K562 (cell line): Measurements from ENCODE around the gene CSN1S1. TPM values are rescaled to one million over a fixed set of nuclear protein-coding genes. Genes with fewer than 3 reads are reported as not detected.

Source experiments
- ATAC-seq: fragments of 200-7000 bp; cut with Tn5 transposase; 3 replicates; pipeline ENCODE4 v1.9.1; 2020; ENCODE audit warnings: moderate library complexity
- BruUV-seq: library from RNA; stranded (reverse); fragments of 400-500 nt; replicated peaks from 2 replicates; lab custom pipeline; 2021; lab: Mats Ljungman, UMichigan
- CTCF ChIA-PET: fragments of 300-600 bp; formaldehyde crosslinking; extraction: SDS; loops from one replicate; lab custom pipeline; 2021; ENCODE audit warnings: low intra/inter-chr PET ratio; lab: Yijun Ruan, JAX
- POLR2A ChIA-PET: fragments of 300-600, 350-650 bp; sonication (Branson Sonifier 250); formaldehyde crosslinking; extraction: SDS; loops from one replicate; lab custom pipeline; 2021; ENCODE audit warnings: antibody characterized with exemption, inconsistent platforms; lab: Yijun Ruan, JAX
- DNase-seq, 4 experiments: peaks; one replicate each; pipeline versions ENCODE4 v3.0.0 to v3.0.0-alpha.2; 2011 to 2018; ENCODE audit warnings: low spot score in 3 of 4, mixed read lengths in 3 of 4; ENCODE audit errors: extremely low read depth in 1 of 4
- FAIRE-seq: peaks from 2 replicates; lab custom pipeline; 2011; peaks lifted over from hg19 to GRCh38; lab: Jason Lieb, UNC
- H2AFZ ChIP-seq: 2 replicates; pipeline ENCODE4 v1.6.0; 2011; ENCODE audit warnings: low read depth, low read length, control low read depth, inconsistent platforms
- H3K27ac ChIP-seq: fragments of 200-600 bp; 3 replicates; pipeline ENCODE4 v1.8.0; 2011; ENCODE audit warnings: low read depth, mild to moderate bottlenecking, control low read depth, inconsistent platforms, low read length, moderate library complexity, mixed read lengths; ENCODE audit errors: extremely low read depth
- H3K27me3 ChIP-seq, 2 experiments: fragments of 300-600 bp in 1 of 2; 2 replicates in 1 of 2; 3 replicates in 1 of 2; pipeline versions ENCODE4 v1.6.0 to v1.8.0; 2011; ENCODE audit warnings: inconsistent platforms in 2 of 2, low read length in 2 of 2, mild to moderate bottlenecking in 1 of 2, mixed read lengths in 1 of 2, moderate library complexity in 1 of 2; ENCODE audit not compliant: control insufficient read depth in 2 of 2, insufficient read depth in 2 of 2
- H3K36me3 ChIP-seq: fragments of 300-600 bp; 3 replicates; pipeline ENCODE4 v1.8.0; 2011; ENCODE audit warnings: mild to moderate bottlenecking, low read length, inconsistent platforms; ENCODE audit not compliant: control insufficient read depth, insufficient read depth
- H3K4me1 ChIP-seq, 2 experiments: fragments of 200-600 bp in 1 of 2; replicated peaks in 1 of 2; 2 replicates in 1 of 2; 3 replicates in 1 of 2; pipeline versions ENCODE4 v1.5.1 to v1.8.0; 2011; ENCODE audit warnings: inconsistent platforms in 2 of 2, low read length in 2 of 2, mild to moderate bottlenecking in 1 of 2, mixed read lengths in 1 of 2, moderate library complexity in 1 of 2; ENCODE audit not compliant: control insufficient read depth in 2 of 2, insufficient read depth in 2 of 2
- H3K4me2 ChIP-seq: 2 replicates; pipeline ENCODE4 v1.6.1; 2011; ENCODE audit warnings: low read length, control low read depth, inconsistent platforms, mixed read lengths; ENCODE audit not compliant: insufficient read depth
- H3K4me3 ChIP-seq: fragments of 200-600 bp; sonication (generic), shearing (Covaris generic); 2 replicates; pipeline ENCODE4 v1.5.1; 2016; ENCODE audit warnings: control low read depth, inconsistent platforms
- H3K79me2 ChIP-seq: fragments of 200-600 bp; 3 replicates; pipeline ENCODE4 v1.8.0; 2011; ENCODE audit warnings: low read length, inconsistent platforms; ENCODE audit not compliant: control insufficient read depth, insufficient read depth
- H3K9ac ChIP-seq, 2 experiments: 2 replicates each; pipeline versions ENCODE4 v1.6.0 to v1.6.1; 2011; ENCODE audit warnings: low read depth in 2 of 2, low read length in 2 of 2, control low read depth in 1 of 2, inconsistent platforms in 1 of 2, mild to moderate bottlenecking in 1 of 2, mixed read lengths in 1 of 2; ENCODE audit not compliant: insufficient read depth in 1 of 2
- H3K9me1 ChIP-seq: one replicate; pipeline ENCODE4 v1.6.0; 2011; ENCODE audit warnings: inconsistent platforms, mild to moderate bottlenecking, low read length, moderate library complexity; ENCODE audit not compliant: control insufficient read depth, insufficient read depth
- H3K9me3 ChIP-seq: replicated peaks from 2 replicates; pipeline ENCODE4 v1.5.1; 2011; ENCODE audit warnings: low read depth, low read length, inconsistent platforms; ENCODE audit not compliant: control insufficient read depth, insufficient read depth
- H4K20me1 ChIP-seq: replicated peaks from 2 replicates; pipeline ENCODE4 v1.6.1; 2011; ENCODE audit warnings: low read length, inconsistent platforms, mixed read lengths; ENCODE audit not compliant: control insufficient read depth, insufficient read depth
- CTCF ChIP-seq, 3 experiments: IDR thresholded peaks in 2 of 3; conservative IDR thresholded peaks in 1 of 3; 2 replicates each; pipeline ENCODE4 v1.5.1; 2011 to 2012; ENCODE audit warnings: low read length in 3 of 3, mild to moderate bottlenecking in 3 of 3, control low read depth in 2 of 3, improper control_type of control experiment in 1 of 3, inconsistent platforms in 1 of 3, low read depth in 1 of 3, mixed read lengths in 1 of 3, moderate library complexity in 1 of 3; ENCODE audit not compliant: insufficient read depth in 2 of 3
- DEAF1 ChIP-seq: fragments of 450-650 bp; formaldehyde crosslinking; IDR thresholded peaks from 2 replicates; pipeline ENCODE4 v1.4.0; 2020; ENCODE audit warnings: mild to moderate bottlenecking, moderate library complexity
- NR0B1 ChIP-seq: fragments of 450-650 bp; IDR thresholded peaks from one replicate; pipeline ENCODE4 v1.6.1; 2018; ENCODE audit warnings: mild to moderate bottlenecking, moderate library complexity; ENCODE audit not compliant: partially characterized antibody
- RAD21 ChIP-seq, 2 experiments: fragments of 250-450 bp in 1 of 2; fragments of 450-650 bp in 1 of 2; sonication (Bioruptor Pico) in 1 of 2; formaldehyde crosslinking in 1 of 2; IDR thresholded peaks in 1 of 2; conservative IDR thresholded peaks in 1 of 2; 2 replicates each; pipeline versions ENCODE4 v1.4.0 to v1.8.0; 2020 to 2022; ENCODE audit warnings: mild to moderate bottlenecking in 2 of 2, moderate library complexity in 1 of 2
- RREB1 ChIP-seq: fragments of 250-450 bp; sonication (Bioruptor Pico); IDR thresholded peaks from 2 replicates; pipeline ENCODE4 v1.4.0; 2020
- SMC3 ChIP-seq: conservative IDR thresholded peaks from 2 replicates; pipeline ENCODE4 v1.6.1; 2011; ENCODE audit warnings: low read depth, low read length, improper control_type of control experiment; ENCODE audit not compliant: insufficient read depth
- STAG1 ChIP-seq: sonication (generic); formaldehyde crosslinking; IDR thresholded peaks from 2 replicates; pipeline ENCODE4 v1.5.0; 2020; ENCODE audit warnings: missing genetic modification reagents, borderline replicate concordance
- THAP7 ChIP-seq: fragments of 250-450 bp; sonication (Bioruptor Pico); IDR thresholded peaks from 2 replicates; pipeline ENCODE4 v1.5.0; 2021
- in situ Hi-C: fragments of 300-500 bp; cut with MboI; formaldehyde crosslinking; loops from 4 replicates; pipeline ENCODE4 v1.15.0; 2018; ENCODE audit warnings: inconsistent platforms, mixed read lengths
- intact Hi-C: fragments of 100-400 bp; cut with micrococcal nuclease; formaldehyde crosslinking; loops from 2 replicates; pipeline ENCODE4 v1.14.2; 2022
- polyA plus RNA-seq, 8 experiments: library from polyadenylated mRNA; depleted of rRNA in 4 of 8; stranded (reverse) in 5 of 8; unstranded in 3 of 8; fragments of >200 nt; fragmentation: Nextera tagmentation in 2 of 8; fragmentation: Illumina TruSeq in 1 of 8; extraction: Ambion mirVana in 2 of 8; extraction: Trizol in 1 of 8; gene quantifications; 2 replicates each; pipeline versions ENCODE4 v1.2.1 to v1.2.3, GENCODE V29; 2011 to 2014; ENCODE audit warnings: inconsistent platforms in 1 of 8, missing spikeins in 1 of 8
- total RNA-seq, 7 experiments: library from RNA; depleted of rRNA in 6 of 7; stranded (reverse); fragments of >200 nt in 6 of 7; fragmentation: Illumina TruSeq in 2 of 7; extraction: Trizol in 2 of 7; gene quantifications; 2 replicates each; pipeline versions ENCODE4 v1.2.1 to v1.2.3, GENCODE V29; 2011 to 2021; ENCODE audit warnings: low replicate concordance in 1 of 7

CSN1S1 gene
- total and polyA plus RNA-seq, 9 of the 15 experiments (the other 6 are each of a cell fraction or from before 2014, with no cell fraction given): not detected

- TF ChIP-seq RAD21 (CRISPR knock-in tag; conservative IDR thresholded peaks at IDR 0.05 in 1 of 2, IDR thresholded peaks at IDR 0.05 in 1 of 2) (peak; percentile 78 to 92), RREB1 (CRISPR knock-in tag) (no peak), CTCF (IDR thresholded peaks at IDR 0.05 in 2 of 3, conservative IDR thresholded peaks at IDR 0.05 in 1 of 3; ENCODE audit: insufficient read depth in 2 of 3, low read depth in 1 of 3, low read length in 3 of 3) (peak; percentile 18 to 49 (median 30); a peak in 3 of 6 replicates), THAP7 (CRISPR knock-in tag) (no peak), SMC3 (0 out of 2 replicates have a peak, but pooled peaks have one; percentile 20), STAG1 (CRISPR knock-in tag) (peak; percentile 28; the same call in 1 of the 2 replicates), NR0B1 (no peak), DEAF1 (peak; percentile 75)
- TF ChIP-seq, all 486 proteins: peak for 5
- Histone ChIP-seq H3K27me3 (no peaks in the 10 kb centered on the region), H3K27ac (no peak overlapping the region), H3K36me3 (no peaks in the 10 kb centered on the region), H3K9me3 (no peaks in the 10 kb centered on the region; the same call in 1 of the 2 replicates), H3K4me2 (no peak overlapping the region), H3K9ac (no peak overlapping the region), H4K20me1 (no peaks in the 10 kb centered on the region), H3K9me1 (no peaks in the 10 kb centered on the region), H3K4me3 (no peak overlapping the region), H2AFZ (no peak overlapping the region), H3K79me2 (no peaks in the 10 kb centered on the region), H3K4me1 (no peaks in the 10 kb centered on the region)
- ChIA-PET POLR2A (no interaction called here), CTCF (no interaction called here)
- in situ Hi-C loops: no loop called here
- intact Hi-C loops: loop anchor here (5.0 kb wide), 1 partner anchor 1384 kb away; no protein-coding TSS in a partner anchor
- ATAC-seq: no peak
- no TSS peak for BruUV-seq
- FAIRE-seq: no peak
- DNase-seq: peak; percentile 5 to 15 (median 10)
These were observed 49.6 kb upstream of the CSN1S1 start for GRCh38 chr4:69881173-69881773.
